Prostate gland (tissue), 2 donors: ENCODE measurements around the gene GUCD1. TPM values are rescaled to one million over a fixed set of nuclear protein-coding genes. Genes with fewer than 3 reads are reported as not detected.
"Not testable (repeated sequence)": the region's sequence is repeated elsewhere in the genome, so short reads cannot be mapped to it uniquely, and the experiment has no call there.

Source experiments
- DNase-seq: peaks from one replicate; pipeline ENCODE4 v3.0.0-alpha.2; 2019; ENCODE audit warnings: low spot score
- H3K27ac ChIP-seq, 2 donors: fragments of 200-600 bp; sonication (generic); 2 replicates each; pipeline ENCODE4 v1.5.1; 2017 to 2019
- H3K27me3 ChIP-seq: fragments of 200-600 bp; sonication (generic); replicated peaks from 2 replicates; pipeline ENCODE4 v1.5.1; 2019; ENCODE audit not compliant: insufficient read depth
- H3K36me3 ChIP-seq, 2 donors: fragments of 200-600 bp; sonication (generic); 1 replicate in 1 of 2; 2 replicates in 1 of 2; pipeline versions ENCODE4 v1.5.1 to v1.8.1; 2017 to 2019
- H3K4me1 ChIP-seq: fragments of 200-600 bp; sonication (generic); replicated peaks from 2 replicates; pipeline ENCODE4 v1.5.1; 2019
- H3K4me3 ChIP-seq, 2 donors: fragments of 200-600 bp; sonication (generic); 2 replicates each; pipeline ENCODE4 v1.5.1; 2017 to 2019
- H3K9me3 ChIP-seq: fragments of 200-600 bp; sonication (generic); 2 replicates; pipeline ENCODE4 v1.5.1; 2017
- CTCF ChIP-seq, 4 experiments: fragments of 200-600 bp in 2 of 4; fragments of 450-650 bp in 2 of 4; sonication (generic) in 2 of 4; IDR thresholded peaks; 1 replicate in 3 of 4; 2 replicates in 1 of 4; pipeline ENCODE4 v1.5.1; 2016 to 2019; ENCODE audit warnings: antibody characterized with exemption in 4 of 4, mild to moderate bottlenecking in 2 of 4, moderate library complexity in 2 of 4
- POLR2A ChIP-seq: fragments of 450-650 bp; IDR thresholded peaks from one replicate; pipeline ENCODE4 v1.6.1; 2016; ENCODE audit warnings: antibody characterized with exemption, mild to moderate bottlenecking
- POLR2AphosphoS5 ChIP-seq: sonication (generic); formaldehyde crosslinking; IDR thresholded peaks from one replicate; pipeline ENCODE4 v1.6.1; 2017; ENCODE audit warnings: antibody characterized with exemption
- WGBS: methylation state at CpG from one replicate; pipeline ENCODE4 v1.1.5; 2018; 5-methylcytosine and 5-hydroxymethylcytosine counted together
- intact Hi-C: fragments of 100-400 bp; cut with DNase I; formaldehyde crosslinking; loops from one replicate; pipeline ENCODE4 v1.14.2; 2022
- total RNA-seq, 2 donors: library from RNA; depleted of rRNA; stranded (reverse); fragments of >200 nt; gene quantifications; one replicate each; pipeline ENCODE4 v1.1.0, GENCODE V29; 2016

Gene GUCD1
- total RNA-seq, 2 donors from 2014 or later: 143 to 147 TPM

DNA sequence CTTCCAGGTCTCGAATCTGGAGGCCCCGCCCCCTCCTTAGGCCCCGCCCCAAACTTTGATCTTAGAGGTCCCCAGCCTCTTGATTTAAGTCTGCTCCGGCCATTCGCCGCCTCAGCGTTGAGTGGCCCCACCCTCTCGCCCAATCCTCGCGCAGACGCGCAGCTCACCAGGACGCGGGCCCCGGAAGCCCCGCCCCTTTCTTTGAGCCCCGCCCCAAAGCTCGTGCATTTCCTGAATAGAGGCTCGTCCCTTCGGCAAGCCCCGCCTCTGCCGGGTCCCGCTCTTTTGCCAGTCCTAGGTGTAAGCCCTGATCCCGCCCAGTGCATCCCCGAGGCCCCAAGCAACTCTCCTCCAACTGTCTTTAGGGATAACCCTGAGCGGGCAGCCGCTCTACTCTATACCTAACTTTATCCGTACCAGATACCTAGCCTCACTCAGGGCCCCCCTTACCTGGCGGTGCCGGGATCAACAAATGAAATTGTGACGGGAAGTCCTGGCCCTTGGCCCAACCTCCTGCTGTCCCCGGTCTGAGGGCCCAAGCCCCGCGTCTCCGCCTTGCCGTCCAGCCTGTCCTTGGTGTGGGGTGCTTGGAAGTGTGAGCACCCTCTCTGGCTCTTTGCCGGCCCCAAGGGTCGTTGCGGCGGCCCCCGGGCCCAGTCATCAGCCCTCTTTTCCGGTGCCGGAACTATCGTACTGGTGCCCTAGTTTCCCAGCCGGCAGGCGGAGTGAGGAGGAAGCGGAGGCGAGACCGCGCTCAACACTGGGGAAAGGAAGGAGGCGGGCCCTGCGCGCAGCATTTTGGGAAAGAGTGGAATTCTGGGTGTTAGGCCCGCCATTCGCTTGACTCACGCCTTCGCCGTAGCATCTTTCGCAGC is 464 bp upstream of the GUCD1 start, which contains the start of gene SNRPD3:
Gene SNRPD3 (plus strand): TSS at position 835 of the 875 bp plus-strand sequence. CDS start 1,676 bp downstream, outside the sequence.
- Histone ChIP-seq H3K27me3 (no peaks in the 10 kb centered on the region), H3K27ac (peak within 1 kb of the TSS; percentile 97 to 98), H3K4me3 (peak within 1 kb of the TSS; percentile 65 to 93), H3K36me3 (no peaks in the 10 kb centered on the region), H3K9me3 (no peaks in the 10 kb centered on the region), H3K4me1 (peaks cover 6% of the 10 kb centered on the region)
- TF ChIP-seq POLR2A (peak; percentile 65), CTCF (IDR thresholded peaks at IDR 0.05) (peak in 2 of 4 experiments; percentile 41 to 51), POLR2AphosphoS5 (peak; percentile 98)
- intact Hi-C loops: no loop called here
- under 1% methylated on average over 58 of the region's 59 CpGs for WGBS
- DNase-seq: peak; percentile 100

DNA sequence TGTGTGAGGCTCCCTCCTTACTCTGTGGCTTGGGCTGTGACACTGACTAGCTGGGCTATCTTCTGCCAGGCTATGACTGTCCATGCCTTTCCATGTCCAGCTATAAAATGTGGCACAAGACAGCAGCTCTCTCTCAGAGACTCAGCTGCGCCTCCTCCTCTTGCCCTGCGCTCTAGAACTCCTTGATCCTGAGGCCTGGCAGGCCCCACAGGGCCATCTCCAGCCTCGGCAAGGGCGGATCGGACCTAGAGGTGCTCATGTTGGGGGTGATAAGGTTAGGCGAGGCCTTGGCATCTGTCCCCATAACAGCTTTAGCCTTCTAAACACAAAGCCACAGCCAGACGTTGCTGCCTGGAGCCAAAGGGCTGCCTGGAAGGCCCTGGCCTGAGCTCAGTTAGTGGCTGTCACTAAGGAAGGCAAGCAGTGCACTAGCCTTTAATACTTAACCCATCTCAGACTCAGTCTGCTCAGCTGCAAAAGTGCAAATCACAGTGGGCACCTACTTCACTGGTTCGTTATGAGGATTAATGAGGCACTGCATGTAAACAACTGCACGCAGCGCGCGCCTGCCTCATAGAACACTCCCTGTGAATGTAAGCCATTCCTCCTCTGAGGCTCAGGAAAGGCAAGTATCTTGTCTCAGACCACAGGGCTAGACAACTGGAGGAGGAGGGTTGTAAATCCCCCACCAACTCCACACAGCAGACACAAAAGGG is 1.2 kb downstream of the GUCD1 start:
- peak overlapping the region; percentile 97 to 98 for H3K27ac ChIP-seq
- no peak for TF ChIP-seq POLR2A
- TF ChIP-seq CTCF (IDR thresholded peaks at IDR 0.05): no peak
- no peak for TF ChIP-seq POLR2AphosphoS5
- H3K4me3 ChIP-seq: peak overlapping the region; percentile 65 to 93
- 21% methylated on average over 11 of the region's 12 CpGs for WGBS
- DNase-seq: peak; percentile 36
- intact Hi-C loops: no loop called here
- no peaks in the 10 kb centered on the region for H3K36me3 ChIP-seq
- no peaks in the 10 kb centered on the region for H3K9me3 ChIP-seq
- H3K4me1 ChIP-seq: peaks cover 6% of the 10 kb centered on the region
- H3K27me3 ChIP-seq: no peaks in the 10 kb centered on the region

DNA sequence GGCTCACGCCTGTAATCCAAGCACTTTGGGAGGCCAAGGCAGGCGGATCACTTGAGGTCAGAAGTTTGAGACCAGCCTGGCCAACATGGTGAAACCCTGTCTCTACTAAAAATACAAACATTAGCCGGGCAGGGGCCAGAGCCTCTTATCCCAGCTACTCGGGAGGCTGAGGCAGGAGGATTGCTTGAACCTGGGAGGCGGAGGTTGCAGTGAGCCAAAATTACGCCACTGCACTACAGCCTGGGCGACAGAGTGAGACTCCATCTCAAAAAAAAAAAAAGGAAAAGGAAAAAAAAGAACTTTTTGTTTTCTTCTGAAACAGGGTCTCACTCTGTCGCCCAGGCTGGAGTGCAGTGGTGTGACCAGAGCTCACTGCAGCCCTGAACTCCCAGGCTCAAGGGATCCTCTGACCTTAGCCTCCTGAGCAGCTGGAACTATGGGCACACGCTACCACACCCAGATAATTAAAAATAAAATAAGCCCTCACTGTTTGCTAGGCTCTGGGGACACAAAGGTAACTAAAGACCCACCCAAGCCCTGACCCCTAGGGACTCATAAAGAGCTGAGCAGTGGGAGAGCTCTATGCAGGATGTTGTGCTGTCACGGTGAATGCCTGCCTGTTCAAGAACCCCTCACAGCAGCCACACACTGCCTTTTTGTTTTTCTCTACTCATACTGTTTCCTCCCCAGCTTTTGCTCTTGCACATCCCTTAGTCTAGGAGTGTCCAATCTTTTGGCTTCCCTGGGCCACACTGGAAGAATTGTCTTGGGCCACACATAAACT is 2.2 kb downstream of the GUCD1 start:
- H3K36me3 ChIP-seq, DNase-seq, intact Hi-C loops, H3K9me3 ChIP-seq, H3K27me3 ChIP-seq, H3K4me1 ChIP-seq: not testable (repeated sequence)
- Histone ChIP-seq H3K27ac (peak overlapping the region in 1 of 2 donors; percentile 98), H3K4me3 (peak overlapping the region in 1 of 2 donors; percentile 93)
- 83% methylated on average over 10 of the region's 10 CpGs for WGBS

DNA sequence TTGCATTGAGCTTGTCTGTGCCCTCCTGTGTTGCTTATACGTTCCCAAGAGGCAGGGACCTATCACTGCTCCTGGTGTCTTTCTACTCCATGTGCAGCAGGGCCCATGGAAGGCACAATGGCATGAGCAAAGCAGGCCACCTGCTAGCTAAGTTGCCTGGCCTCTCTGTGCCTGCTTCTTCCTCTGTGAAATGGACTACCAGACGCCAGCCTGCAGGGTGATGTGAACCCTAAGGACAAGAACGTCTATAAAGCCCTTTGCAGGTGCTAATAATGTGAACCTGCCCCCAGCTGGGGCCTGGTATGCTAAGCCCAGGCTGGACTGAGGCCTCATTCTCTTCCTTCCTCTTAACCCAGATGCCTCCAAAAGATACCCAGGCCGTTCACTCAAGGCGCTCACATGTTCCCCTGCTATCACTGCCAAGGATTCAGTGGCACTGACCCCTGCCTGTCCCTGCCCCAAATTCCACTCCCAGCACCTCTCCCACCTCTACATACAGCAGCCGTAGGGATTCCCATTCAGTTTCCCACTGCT is 4.0 kb downstream of the GUCD1 start:
- H3K27ac ChIP-seq: peak overlapping the region in 1 of 2 donors; percentile 98
- WGBS: 82% methylated on average over 6 of the region's 6 CpGs

More for the DNA sequence above, 4.0 kb downstream of the GUCD1 start:
- no peaks in the 10 kb centered on the region for H3K9me3 ChIP-seq
- H3K36me3 ChIP-seq: peaks cover 0 to 16% of the 10 kb centered on the region in 2 donors
- TF ChIP-seq POLR2AphosphoS5 (no peak), POLR2A (no peak), CTCF (IDR thresholded peaks at IDR 0.05) (no peak)
- no peak overlapping the region for H3K4me3 ChIP-seq
- intact Hi-C loops: no loop called here
- H3K27me3 ChIP-seq: no peaks in the 10 kb centered on the region
- DNase-seq: no peak
- H3K4me1 ChIP-seq: no peaks in the 10 kb centered on the region
